HEK293T (cell line): Measurements from ENCODE around the gene RBPMS2.
"Not testable (repeated sequence)": the region's sequence is repeated elsewhere in the genome, so short reads cannot be mapped to it uniquely, and the experiment has no call there.

Experiments used
- CTCF ChIA-PET: fragments of 350-600 bp; formaldehyde crosslinking; extraction: SDS; loops from one replicate; lab custom pipeline; 2021; ENCODE audit warnings: antibody characterized with exemption, inconsistent platforms; lab: Yijun Ruan, JAX
- POLR2A ChIA-PET: fragments of 350-600 bp; formaldehyde crosslinking; extraction: SDS; loops from one replicate; lab custom pipeline; 2020; ENCODE audit warnings: antibody characterized with exemption, inconsistent platforms; lab: Yijun Ruan, JAX
- DNase-seq: peaks from one replicate; pipeline ENCODE4 v3.0.0; 2012; ENCODE audit warnings: mixed read lengths; ENCODE audit errors: extremely low spot score
- ARNT ChIP-seq: fragments of 450-650 bp; IDR thresholded peaks from 2 replicates; pipeline ENCODE4 v1.6.1; 2017; ENCODE audit warnings: mild to moderate bottlenecking
- BHLHE40 ChIP-seq: fragments of 450-650 bp; IDR thresholded peaks from 2 replicates; pipeline ENCODE4 v1.6.1; 2016; ENCODE audit warnings: mild to moderate bottlenecking, moderate library complexity, borderline replicate concordance
- CTBP1 ChIP-seq: fragments of 450-650 bp; IDR thresholded peaks from 2 replicates; pipeline ENCODE4 v1.6.1; 2016; ENCODE audit warnings: borderline replicate concordance
- ELF4 ChIP-seq: fragments of 450-650 bp; IDR thresholded peaks from 2 replicates; pipeline ENCODE4 v1.6.1; 2017; ENCODE audit warnings: antibody characterized with exemption
- FOXA1 ChIP-seq: fragments of 450-650 bp; IDR thresholded peaks from 2 replicates; pipeline ENCODE4 v1.6.1; 2016; ENCODE audit warnings: mild to moderate bottlenecking
- FOXK2 ChIP-seq: fragments of 450-650 bp; IDR thresholded peaks from 2 replicates; pipeline ENCODE4 v1.6.1; 2016; ENCODE audit warnings: mild to moderate bottlenecking
- FOXM1 ChIP-seq: fragments of 450-650 bp; IDR thresholded peaks from 2 replicates; pipeline ENCODE4 v1.6.1; 2017; ENCODE audit warnings: mild to moderate bottlenecking, borderline replicate concordance
- HDGF ChIP-seq: fragments of 450-650 bp; IDR thresholded peaks from 2 replicates; pipeline ENCODE4 v1.6.1; 2017; ENCODE audit warnings: antibody characterized with exemption, borderline replicate concordance
- L3MBTL2 ChIP-seq: fragments of 450-650 bp; conservative IDR thresholded peaks from 2 replicates; pipeline ENCODE4 v1.6.1; 2016; ENCODE audit warnings: mild to moderate bottlenecking
- LEF1 ChIP-seq: fragments of 450-650 bp; IDR thresholded peaks from 2 replicates; pipeline ENCODE4 v1.6.1; 2017; ENCODE audit warnings: mild to moderate bottlenecking, borderline replicate concordance
- NFRKB ChIP-seq: fragments of 450-650 bp; IDR thresholded peaks from 2 replicates; pipeline ENCODE4 v1.6.1; 2016; ENCODE audit warnings: mild to moderate bottlenecking, moderate library complexity
- SP1 ChIP-seq: fragments of 450-650 bp; IDR thresholded peaks from 2 replicates; pipeline ENCODE4 v1.6.1; 2017
- SUZ12 ChIP-seq: fragments of 450-650 bp; IDR thresholded peaks from 2 replicates; pipeline ENCODE4 v1.6.1; 2016; ENCODE audit warnings: mild to moderate bottlenecking
- TARDBP ChIP-seq: fragments of 450-650 bp; IDR thresholded peaks from 2 replicates; pipeline ENCODE4 v1.6.1; 2016
- ZNF384 ChIP-seq: fragments of 450-650 bp; IDR thresholded peaks from 2 replicates; pipeline ENCODE4 v1.6.1; 2016
- TF ChIP-seq, protein P1 (sequence below): fragments of 450-650 bp; IDR thresholded peaks from 2 replicates; pipeline ENCODE4 v1.6.1; 2016

The RBPMS2 gene

DNA sequence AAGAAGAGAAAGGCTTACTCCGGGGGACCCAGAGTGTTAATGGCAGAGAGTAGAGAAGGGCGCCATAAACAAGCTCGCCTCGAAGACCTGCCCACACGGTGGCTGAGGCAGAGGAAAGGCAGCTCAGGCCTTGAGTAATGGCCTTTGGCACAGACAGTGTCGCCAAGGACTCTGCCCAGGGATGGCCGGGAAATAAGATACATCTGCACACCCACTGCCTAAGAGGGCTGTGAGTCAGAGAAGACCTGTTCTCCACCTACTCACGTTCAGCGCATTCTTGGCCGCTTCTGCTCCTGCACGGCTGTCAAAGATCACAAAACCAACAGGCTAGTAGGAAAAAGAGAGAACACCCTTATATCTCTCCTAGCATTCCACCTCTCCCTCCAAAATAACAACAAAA is 26.2 kb downstream of the RBPMS2 start:
- ChIA-PET POLR2A (no interaction called here), CTCF (interaction anchor here (1.0 kb wide), 1 partner anchor 64 kb away, joined by 3 read pairs; no protein-coding TSS in a partner anchor)
- TF ChIP-seq FOXK2: no peak
- no peak for TF ChIP-seq FOXM1
- TF ChIP-seq FOXA1: no peak
- TF ChIP-seq CTBP1: no peak
- TF ChIP-seq SP1: no peak
- TF ChIP-seq LEF1: no peak
- no peak for TF ChIP-seq HDGF
- TF ChIP-seq NFRKB: no peak
- no peak for TF ChIP-seq ZNF384
- TF ChIP-seq BHLHE40: no peak
- no peak for TF ChIP-seq SUZ12
- no peak for DNase-seq

DNA sequence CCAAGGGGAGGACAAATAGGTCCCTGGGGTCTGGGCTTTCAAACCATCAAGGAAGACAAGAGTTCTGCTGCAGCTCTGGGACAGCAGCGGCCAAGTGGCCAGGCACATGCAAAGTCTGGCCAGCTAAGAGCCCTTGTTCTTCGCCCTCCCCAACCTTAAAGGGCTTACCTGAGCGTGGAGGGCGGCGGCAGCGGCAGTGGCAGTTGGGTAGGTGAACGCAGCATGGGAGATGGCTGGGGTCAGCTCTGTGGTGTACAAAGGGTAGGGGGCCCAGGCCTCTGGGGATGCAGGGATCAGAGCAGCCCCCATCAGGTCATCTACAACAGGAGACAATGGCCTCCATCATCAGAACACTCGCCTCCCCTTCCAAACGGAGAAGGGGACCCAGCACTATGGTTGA is 27.1 kb downstream of the RBPMS2 start:
- ChIA-PET CTCF (no interaction called here), POLR2A (no interaction called here)
- DNase-seq: no peak
- TF ChIP-seq LEF1 (no peak), HDGF (no peak), FOXA1 (no peak), FOXM1 (no peak)

DNA sequence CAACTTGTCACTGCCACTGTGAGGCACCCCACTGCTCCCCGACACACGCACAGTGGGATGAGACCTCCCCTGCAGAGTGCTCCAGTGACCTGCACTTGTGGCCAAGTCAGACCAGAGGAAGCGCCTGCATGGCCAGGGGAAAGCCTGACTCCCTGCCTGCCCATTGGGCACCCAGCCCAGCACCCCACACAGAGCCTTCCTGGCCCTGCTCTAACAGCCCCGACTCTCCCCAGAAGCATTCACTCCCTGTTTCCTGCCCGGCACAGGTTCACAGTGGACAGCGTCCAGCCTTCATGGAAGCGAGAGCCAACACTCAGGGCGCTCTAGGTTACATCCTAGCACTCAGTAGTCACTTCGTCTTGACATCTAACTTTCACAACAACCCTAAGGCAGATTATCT is 27.8 kb downstream of the RBPMS2 start:
- TF ChIP-seq FOXM1 (no peak), HDGF (no peak), L3MBTL2 (no peak), CTBP1 (no peak), ZNF384 (no peak)
- CTCF ChIA-PET: interaction anchor here (0.5 kb wide), 1 partner anchor 85 kb away, joined by 3 read pairs; no protein-coding TSS in a partner anchor
- POLR2A ChIA-PET: no interaction called here
- DNase-seq: no peak

DNA sequence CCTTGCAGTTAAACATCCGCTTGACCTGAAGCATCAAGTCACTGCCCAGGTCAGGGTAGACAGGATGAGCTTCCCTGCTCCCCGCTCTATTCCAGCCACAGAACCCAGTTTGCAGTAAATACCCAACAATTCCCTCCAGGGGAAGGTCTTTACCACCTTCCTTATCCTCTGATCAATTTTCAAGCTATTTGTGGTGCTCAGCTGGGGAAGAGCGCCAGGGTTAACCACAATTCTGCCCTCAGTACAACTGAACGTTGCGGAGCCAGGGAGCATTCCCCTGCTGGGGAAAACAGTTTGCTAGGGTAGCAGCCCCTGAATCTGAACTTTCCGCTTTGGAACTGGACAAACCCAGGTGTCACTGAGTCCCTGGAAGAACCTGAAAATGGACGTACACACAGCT is 28.5 kb downstream of the RBPMS2 start:
- ChIA-PET POLR2A (interaction anchor here (0.8 kb wide), 1 partner anchor 58 kb away, joined by 3 read pairs; no protein-coding TSS in a partner anchor), CTCF (interaction anchor here (0.5 kb wide), 2 partner anchors 85 to 431 kb away, joined by 3 to 4 read pairs; no protein-coding TSS in a partner anchor)
- TF ChIP-seq, protein P1, sequence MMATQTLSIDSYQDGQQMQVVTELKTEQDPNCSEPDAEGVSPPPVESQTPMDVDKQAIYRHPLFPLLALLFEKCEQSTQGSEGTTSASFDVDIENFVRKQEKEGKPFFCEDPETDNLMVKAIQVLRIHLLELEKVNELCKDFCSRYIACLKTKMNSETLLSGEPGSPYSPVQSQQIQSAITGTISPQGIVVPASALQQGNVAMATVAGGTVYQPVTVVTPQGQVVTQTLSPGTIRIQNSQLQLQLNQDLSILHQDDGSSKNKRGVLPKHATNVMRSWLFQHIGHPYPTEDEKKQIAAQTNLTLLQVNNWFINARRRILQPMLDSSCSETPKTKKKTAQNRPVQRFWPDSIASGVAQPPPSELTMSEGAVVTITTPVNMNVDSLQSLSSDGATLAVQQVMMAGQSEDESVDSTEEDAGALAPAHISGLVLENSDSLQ: no peak
- TF ChIP-seq FOXK2: no peak
- DNase-seq: no peak

DNA sequence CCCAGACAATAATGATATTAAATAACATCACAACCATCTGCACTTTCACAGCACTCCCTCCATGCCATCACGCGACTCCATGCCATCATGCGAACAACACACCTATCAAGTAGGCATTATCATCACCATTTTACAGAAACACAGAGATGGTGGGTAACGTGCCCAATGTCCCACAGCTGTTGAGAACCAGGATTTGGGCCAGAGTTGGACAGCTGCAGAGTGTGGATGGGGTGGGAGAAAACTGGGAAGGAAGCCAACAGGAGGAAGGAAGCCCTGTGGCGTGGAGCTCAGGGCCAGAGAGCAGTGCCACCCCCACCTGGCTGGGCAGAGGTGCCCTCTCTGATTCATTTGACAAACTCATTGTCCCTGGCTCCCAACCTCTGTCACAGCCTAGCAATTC is 29.0 kb downstream of the RBPMS2 start:
- DNase-seq: no peak
- no peak for TF ChIP-seq SP1
- no peak for TF ChIP-seq CTBP1
- no peak for TF ChIP-seq L3MBTL2
- TF ChIP-seq HDGF: no peak
- TF ChIP-seq, protein P1: no peak
- TF ChIP-seq ZNF384: no peak
- no peak for TF ChIP-seq BHLHE40
- no peak for TF ChIP-seq TARDBP
- TF ChIP-seq SUZ12: no peak
- TF ChIP-seq FOXA1: no peak
- TF ChIP-seq ELF4: no peak
- no peak for TF ChIP-seq LEF1
- no peak for TF ChIP-seq FOXK2
- TF ChIP-seq FOXM1: no peak
- TF ChIP-seq ARNT: no peak
- ChIA-PET POLR2A (interaction anchor here (0.8 kb wide), 1 partner anchor 58 kb away, joined by 3 read pairs; no protein-coding TSS in a partner anchor), CTCF (interaction anchor here (0.5 kb wide), 1 partner anchor 432 kb away, joined by 4 read pairs; no protein-coding TSS in a partner anchor)

DNA sequence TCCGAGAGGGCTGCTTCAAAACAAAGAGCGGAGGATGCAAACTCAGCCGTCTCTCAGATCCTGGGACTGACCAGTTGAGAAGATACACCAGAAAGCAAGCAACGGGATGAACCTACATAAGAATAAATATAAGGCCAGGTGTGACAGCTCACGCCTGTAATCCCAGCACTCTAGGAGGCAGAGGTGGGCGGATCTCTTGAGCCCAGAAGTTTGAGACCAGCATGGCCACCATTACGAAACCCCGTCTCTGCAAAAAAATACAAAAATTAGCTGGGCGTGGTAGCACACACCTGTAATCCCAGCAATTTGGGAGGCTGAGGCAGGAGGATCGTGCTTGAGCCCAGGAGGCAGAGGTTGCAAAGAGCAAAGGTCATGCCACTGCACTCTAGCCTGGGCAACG is 31.7 kb downstream of the RBPMS2 start:
- ChIA-PET POLR2A (interaction anchor here (1.3 kb wide), 1 partner anchor 82 kb away, joined by 4 read pairs; the partner anchor contains the start of gene PIF1), CTCF (interaction anchor here (0.7 to 1.2 kb wide), 4 partner anchors 12 to 66 kb away, joined by 3 to 5 read pairs (median 3); no protein-coding TSS in a partner anchor)
- TF ChIP-seq FOXM1 (no peak), SP1 (no peak), SUZ12 (no peak), LEF1 (no peak)
- DNase-seq: no peak

DNA sequence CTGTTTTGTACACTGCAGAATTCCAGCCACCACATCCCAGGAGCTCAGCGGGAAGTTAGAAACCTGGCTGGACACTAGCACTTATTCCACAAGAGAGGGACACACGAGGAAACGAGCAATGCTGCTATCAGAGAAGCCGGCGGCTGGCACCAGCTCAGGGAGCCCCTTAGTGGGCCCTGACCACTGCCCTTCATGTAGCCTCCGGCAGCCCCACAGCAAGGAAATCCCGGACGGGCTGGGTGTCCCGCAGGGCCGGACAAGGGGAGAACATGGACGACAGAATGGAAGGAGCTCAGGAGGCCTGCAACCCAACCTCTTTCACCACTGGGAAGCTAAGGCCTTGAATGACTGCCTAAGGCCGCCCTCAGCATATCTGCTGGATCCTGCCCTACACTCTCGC is 32.5 kb downstream of the RBPMS2 start:
- ChIA-PET CTCF (interaction anchor here (1.1 kb wide), 2 partner anchors 12 to 66 kb away, joined by 3 read pairs; no protein-coding TSS in a partner anchor), POLR2A (interaction anchor here (1.3 kb wide), 1 partner anchor 83 kb away, joined by 4 read pairs; the partner anchor contains the start of gene PIF1)
- DNase-seq: no peak
- TF ChIP-seq LEF1: no peak

DNA sequence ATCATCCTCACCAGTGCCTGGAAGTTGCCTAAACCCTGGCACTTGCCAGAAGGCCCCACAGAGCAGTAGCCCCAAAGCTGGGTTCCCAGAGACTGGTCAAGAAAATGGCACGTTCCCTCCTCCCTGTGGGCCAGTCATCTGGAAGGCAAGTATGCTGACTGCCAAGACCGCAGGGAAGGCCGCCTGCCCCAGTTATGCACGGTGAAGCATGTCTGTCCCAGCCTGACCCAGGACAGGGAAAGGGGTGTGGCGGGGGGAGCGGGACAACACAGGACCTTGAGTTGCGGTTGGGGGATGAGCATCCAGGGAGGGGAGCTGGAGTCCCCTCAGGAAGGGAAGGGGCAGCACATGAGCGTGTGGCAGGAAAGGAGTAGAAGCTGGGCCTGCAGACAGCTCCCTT is 33.0 kb downstream of the RBPMS2 start:
- POLR2A ChIA-PET: interaction anchor here (1.3 kb wide), 1 partner anchor 83 kb away, joined by 4 read pairs; the partner anchor contains the start of gene PIF1
- DNase-seq: no peak
- TF ChIP-seq, protein P1: no peak
- TF ChIP-seq ELF4 (no peak), SP1 (no peak), HDGF (no peak), BHLHE40 (no peak), FOXA1 (no peak), TARDBP (no peak), SUZ12 (no peak), ARNT (no peak), ZNF384 (no peak), L3MBTL2 (no peak), LEF1 (no peak), FOXM1 (no peak), CTBP1 (no peak), NFRKB (no peak), FOXK2 (no peak)
- CTCF ChIA-PET: interaction anchor here (1.0 to 1.1 kb wide), 2 partner anchors 10 to 67 kb away, joined by 3 read pairs; no protein-coding TSS in a partner anchor

DNA sequence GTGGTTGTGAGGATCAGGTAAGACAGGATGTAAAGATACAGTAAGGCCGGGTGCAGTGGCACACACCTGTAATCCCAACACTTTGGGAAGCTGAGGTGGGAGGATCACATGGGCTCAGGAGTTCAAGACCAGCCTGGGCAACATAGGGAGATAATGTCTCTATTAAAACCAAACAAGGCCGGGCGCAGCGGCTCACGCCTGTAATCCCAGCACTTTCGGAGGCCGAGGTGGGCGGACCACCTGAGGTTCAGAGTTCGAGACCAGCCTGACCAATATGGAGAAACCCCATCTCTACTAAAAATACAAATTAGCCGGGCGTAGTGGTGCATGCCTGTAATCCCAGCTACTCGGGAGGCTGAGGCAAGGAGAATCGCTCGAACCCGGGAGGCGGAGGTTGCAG is 33.7 kb downstream of the RBPMS2 start:
- DNase-seq, POLR2A ChIA-PET: not testable (repeated sequence)
- CTCF ChIA-PET: interaction anchor here (1.0 kb wide), 1 partner anchor 10 kb away, joined by 3 read pairs; no protein-coding TSS in a partner anchor
